Fibroblast of skin of back (primary cell): ENCODE measurements around the gene IGF2BP1.
"Not testable (repeated sequence)": the region's sequence is repeated elsewhere in the genome, so short reads cannot be mapped to it uniquely, and the experiment has no call there.

Experiments
- DNase-seq: peaks from one replicate; pipeline ENCODE4 v3.0.0-alpha.2; 2013

Gene IGF2BP1

DNA sequence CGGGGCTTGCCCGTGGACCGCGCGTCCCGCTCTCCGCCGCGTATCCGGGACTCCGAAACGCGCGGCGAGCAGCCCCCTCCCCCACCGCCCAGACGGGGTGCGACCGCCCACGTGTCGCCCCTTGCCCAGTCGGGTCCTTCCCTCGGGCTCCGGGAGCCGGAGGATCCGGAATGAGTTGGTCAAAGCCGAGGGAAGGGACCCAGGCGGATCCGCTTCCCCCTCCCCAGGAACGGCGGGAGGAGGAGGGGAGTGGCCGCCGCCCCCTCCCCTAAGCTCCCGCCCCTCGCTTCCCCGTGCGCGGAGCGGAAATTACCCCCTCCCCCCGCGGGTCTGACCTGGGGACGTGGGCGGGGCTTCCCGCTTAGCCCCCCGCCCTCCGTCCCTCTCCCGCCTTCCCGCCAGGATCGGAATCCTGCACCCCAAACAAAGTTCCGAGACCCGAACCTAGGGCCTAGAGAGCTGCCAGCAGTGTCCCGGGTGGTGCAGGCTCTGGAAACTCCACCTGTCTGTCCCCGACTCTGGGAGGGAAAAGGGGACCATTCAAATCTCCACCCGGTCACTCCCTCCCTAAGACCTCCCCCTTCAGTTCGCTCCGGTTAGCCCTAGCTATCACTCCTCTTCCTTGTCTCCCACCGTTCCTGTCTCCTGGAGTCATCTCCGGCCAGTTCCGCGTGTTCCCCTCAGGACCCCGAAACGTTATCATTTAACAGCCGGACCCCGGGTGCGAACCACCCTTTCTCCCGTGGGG is 1.0 kb upstream of the IGF2BP1 start:
- peak; percentile 67 for DNase-seq

DNA sequence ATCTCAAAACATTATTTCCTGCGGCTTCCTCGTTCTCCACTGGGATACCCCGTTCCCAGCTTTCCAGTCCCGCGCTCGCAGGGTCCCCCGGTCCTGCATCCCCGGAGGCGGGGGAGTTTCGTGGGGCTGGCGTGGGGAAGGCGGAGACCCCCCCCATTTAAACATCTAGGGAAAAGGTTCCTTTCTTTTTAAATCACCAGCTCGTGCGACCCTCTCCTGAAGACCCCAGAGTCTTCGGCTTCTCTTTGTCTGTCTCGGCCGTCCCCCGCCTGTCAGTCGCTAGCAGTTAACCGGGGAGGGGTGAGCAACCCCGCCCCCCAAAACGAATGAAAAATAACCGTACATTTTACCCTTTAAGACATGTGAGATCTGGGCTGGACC is 473 bp upstream of the IGF2BP1 start:
- no peak for DNase-seq

DNA sequence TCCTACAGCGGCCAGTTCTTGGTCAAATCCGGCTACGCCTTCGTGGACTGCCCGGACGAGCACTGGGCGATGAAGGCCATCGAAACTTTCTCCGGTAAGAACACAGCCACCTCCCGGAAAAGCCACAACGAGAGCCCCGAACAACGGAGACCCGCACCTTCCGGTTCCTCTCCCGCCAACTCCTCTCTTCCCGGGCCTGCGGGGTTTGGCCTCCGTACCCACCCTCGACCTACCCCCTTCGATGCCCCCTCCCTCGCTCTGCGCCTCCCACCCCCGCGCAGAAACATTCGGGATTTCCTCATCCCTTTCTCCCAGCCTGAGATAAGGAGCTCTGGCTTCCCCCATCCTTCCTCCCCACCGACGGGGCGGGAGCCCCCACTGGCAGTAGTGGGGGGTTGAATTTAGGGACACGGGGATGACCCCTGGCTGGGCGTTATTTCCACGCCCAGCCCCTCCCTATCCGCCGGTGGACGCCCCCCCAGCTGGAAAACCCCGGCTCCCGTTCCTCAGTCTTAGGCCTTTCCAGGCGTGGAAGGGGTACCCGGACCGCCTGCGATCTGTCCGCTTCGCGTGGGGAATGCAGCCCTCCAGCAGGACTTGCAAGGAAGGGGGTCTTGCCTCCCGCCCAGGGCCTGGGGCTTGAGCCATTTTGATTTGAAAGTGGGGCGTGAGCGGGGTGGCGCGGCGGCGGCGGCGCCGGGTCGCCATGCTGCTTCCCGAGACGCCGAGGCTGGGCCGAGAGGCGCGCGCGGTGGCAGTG is 822 bp downstream of the IGF2BP1 start:
- peak; percentile 51 for DNase-seq

DNA sequence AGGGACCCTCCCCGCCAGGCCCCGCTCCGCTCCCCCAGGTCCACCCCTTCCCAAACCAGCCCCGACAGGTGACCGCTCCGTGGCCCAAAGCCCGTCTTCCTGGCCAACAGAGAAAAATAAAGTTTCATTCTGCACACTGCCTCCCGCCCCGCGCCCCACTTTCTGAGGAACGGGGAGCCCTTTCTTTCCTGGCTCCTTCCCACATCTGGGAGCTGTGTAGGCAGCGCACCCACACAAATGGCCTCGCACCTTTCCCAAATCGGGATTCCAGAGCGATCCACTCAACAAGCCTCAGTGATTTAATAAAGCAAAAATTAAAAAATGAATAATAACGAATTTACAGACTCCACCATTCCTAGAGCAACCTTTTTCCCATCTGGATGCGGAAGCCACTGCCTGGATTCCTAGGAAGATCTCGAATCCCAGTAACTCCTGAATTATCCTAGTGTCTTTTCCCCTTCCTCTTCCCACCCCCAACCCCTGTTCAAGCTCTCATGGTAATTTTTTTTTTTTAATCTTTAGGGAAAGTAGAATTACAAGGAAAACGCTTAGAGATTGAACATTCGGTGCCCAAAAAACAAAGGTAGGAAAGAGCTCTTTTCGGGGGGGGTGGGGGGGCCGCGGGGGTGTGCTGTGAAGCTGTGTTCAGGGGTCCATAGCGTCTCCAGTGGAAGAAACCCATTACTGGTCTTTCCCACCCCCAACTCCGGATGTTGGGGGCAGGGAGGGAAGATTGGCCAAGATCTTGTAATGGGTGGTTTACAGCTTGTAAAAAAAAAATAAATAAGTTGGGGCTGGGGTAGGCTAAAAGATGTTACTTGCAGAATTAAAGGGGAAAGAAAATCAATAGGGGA is 1.6 kb downstream of the IGF2BP1 start:
- DNase-seq, result peak; percentile 67

DNA sequence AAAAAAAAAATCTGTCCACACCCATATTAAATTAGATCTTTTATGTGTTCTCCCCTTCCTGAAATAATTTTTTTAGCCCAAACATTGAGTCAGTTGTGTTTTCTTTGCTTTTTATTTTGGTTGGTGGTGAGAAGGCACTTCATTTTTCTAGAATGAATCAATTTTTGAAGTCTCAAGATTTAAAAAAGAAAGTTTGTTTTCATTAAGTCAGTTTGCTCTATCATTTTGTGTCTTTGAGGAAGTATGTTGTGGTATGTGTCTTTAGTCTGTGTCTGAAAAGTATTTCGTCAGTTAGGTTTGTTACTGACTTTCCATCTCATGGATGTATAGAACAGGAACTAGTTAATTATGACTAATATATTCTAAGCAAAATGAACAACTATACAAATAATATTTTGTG is 3.8 kb downstream of the IGF2BP1 start:
- DNase-seq, result peak; percentile 95

DNA sequence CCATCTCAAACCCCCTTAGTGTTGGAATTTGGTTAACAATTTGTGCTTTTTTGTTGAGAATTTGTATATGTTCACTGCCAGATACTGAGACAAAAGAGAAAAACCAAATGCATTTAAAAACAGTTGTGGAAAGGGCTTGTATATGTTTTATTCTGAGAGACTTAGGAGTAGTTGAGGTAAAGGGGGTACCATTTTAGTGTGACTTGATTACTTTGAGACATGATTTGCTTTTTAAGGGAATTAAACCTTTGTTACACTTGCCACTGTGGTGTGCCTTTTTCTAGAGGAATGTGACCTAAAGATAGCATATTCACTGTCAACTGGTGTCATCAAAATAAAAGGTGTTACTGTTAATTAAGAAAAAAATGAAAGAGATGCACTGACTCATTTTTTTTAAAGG is 4.5 kb downstream of the IGF2BP1 start:
- no peak for DNase-seq

DNA sequence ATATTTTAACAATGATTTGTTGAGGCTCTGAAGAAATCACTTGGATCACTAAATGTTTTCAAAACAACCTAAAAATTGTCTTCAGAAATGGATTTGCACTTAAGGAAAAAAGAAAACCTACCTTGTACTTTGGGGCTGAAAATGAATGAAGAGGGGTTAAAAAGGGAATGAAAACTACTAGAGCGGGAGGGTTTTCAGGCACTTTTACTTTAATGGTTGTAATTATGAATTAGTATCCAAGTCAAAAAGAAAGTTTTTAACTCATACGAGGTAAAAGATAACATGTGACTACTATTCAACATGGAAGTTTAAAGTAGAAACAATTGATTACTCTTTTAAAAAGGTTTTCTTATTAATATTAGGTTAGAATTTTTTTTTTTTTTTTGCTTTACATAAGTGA is 5.1 kb downstream of the IGF2BP1 start:
- no peak for DNase-seq

DNA sequence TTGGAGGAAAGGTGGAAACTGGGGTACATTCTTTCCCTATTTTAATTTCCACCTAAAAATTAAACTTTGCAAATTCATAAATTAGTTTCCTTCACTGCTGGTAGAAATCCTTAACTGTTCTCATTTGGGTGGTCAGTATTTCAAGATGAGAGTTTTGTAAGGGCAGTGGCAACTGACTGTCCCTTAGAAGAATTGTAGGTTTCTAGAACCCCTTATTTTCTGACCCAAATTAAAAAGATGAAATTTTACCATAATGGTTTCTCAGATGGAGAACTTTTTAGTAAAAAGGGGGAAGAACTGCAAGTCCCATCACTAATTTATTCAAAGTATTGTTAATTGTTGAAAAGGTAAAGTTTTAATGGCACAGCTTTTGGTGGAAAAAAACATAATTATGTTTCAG is 5.6 kb downstream of the IGF2BP1 start:
- DNase-seq, result no peak

DNA sequence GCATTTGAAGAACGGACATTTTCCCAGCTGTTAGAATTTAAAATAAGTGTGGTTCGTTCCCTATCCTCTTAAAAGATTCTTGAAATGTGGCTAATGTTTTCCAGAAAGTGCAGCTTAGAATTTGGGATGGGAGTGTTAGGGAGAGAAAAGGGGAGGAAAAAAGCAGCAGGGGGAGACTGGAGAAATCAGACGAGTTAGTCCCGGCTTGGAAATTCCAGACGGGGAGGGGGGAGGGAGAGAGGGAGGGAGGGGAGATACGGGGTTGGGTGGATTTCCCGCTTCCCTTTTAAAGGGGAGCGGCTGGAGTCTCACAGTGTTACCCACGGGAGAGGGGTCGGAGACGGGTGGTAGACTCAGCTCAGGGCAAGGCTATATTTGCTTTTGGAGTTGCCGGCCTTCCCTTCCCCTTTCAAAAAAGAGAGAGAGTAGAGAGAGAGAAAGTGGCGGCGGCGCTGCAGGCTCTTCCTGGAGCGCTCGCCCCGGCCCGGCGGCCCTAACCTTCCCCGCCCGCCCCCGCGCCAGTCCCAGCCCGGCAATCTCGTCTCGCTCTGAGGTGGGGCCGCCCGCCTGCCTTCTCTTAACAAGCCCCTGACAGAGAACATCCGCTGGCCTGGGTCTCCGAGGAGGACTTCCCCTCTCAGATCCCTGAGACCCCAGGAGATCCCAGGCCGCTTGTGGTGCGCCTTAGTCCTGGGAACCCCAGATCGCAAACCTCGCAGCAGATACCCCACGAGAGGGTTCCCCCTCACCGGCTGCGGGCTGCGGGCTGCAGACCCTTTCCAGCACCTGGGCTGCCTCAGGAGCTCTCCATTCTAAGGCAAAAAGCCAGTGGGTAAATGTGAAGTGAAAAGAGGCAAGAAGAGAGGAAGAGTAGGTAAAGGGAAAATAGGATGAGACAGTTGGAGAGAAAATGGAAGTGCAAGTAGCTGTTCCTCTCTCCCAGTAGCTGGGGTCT is 6.6 kb downstream of the IGF2BP1 start:
- DNase-seq, result peak; percentile 70

DNA sequence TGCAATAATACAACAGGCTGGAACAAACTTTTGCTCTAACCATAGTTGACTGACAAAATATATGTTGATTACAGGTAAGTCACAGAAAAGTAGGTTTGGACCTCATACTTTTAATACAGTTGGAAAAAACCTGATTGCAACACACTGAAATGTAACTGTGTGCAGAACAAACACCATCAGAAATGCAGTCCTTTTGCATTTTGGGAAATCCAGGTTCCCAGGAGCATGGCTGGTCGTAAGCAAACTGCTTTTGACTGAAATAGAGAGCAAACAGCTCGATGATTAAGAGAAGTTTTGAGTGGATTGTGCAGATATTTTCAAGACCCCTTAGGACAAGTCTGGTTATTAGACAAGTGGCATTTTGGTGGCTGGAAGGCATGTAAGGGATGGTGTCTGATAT is 8.0 kb downstream of the IGF2BP1 start:
- no peak for DNase-seq

DNA sequence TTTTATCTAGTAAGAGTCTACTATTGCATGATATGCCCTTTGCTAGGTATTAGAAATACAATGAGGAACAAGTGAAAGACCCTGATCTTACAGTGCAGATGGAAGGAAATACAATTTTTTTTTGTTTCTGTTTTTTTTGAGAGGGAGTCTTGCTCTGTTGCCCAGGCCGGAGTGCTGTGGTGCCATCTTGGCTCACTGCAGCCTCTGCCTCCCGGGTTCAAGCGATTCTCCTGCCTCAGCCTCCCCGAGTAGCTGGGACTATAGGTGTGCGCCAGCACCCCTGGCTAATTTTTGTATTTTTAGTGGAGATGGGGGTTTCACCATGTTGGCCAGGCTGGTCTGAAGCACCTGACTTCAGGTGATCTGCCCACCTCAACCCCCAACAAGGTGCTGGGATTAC is 11.7 kb downstream of the IGF2BP1 start:
- DNase-seq, result not testable (repeated sequence)

DNA sequence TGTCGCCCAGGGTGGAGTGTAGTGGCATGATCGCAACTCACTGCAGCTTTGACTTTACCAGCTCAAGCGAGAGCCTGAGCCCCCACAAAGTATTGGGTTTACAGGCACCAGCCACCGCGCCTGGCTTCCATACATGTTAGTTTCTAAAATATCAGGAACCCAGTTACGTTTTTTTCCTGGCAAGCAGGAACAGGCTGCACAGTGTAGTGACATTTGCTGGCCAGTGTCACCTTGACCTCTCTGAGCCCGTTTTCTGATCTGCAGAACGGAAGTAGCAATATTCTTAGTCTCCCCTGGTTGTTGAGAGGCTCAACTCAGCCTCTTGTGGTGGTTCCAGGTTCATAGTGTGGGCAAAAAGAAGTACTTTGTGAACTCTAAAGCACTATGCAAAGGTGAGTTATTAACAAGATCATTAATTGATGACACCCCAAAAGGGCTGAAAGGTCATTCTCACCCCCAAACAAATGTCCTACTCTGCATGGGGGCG is 15.6 kb downstream of the IGF2BP1 start:
- no peak for DNase-seq

DNA sequence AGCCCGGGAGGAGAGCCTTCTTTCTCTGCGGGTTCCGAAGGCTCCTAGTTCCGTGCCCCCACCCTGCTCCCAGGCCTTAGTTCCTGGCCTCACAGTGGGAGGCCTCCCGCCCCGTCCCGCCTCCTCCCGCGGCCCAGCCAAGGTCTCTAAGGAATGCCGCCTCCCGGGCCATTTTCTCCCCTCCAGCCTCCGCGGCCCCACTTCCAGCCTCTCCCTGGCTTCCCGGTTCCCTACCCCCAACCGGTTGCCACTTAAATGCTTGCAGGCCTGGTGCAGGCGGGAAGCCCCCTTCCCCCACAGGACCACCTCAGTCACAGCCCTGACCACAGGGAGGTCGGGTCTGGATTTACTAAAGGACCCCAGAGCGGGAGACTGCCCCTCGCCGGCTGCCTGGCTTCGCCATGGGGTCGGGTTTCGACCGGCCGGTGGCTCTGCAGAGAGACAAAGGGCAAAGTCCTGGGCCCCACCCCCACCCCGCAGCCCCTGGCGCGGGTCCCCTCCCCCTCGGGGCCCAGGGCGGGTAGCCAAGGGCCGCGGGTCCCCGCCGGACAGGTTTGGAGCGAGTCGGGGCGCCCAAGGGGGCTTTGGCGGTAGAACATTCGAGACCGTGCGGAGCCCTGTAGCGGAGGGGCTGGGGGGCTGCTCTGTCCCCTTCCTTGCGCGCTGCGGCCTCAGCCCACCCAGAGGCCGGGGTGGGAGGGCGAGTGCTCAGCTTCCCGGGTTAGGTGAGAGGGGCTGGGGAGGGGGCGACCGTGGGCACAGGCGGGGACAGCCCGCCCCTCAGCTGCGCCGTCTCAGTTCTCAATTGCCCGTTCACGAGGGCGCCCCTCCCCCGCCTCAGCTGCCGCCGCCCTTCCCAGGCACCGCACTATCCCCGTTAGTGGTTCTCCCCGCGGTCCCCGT is 16.4 kb downstream of the IGF2BP1 start:
- peak; percentile 74 for DNase-seq

DNA sequence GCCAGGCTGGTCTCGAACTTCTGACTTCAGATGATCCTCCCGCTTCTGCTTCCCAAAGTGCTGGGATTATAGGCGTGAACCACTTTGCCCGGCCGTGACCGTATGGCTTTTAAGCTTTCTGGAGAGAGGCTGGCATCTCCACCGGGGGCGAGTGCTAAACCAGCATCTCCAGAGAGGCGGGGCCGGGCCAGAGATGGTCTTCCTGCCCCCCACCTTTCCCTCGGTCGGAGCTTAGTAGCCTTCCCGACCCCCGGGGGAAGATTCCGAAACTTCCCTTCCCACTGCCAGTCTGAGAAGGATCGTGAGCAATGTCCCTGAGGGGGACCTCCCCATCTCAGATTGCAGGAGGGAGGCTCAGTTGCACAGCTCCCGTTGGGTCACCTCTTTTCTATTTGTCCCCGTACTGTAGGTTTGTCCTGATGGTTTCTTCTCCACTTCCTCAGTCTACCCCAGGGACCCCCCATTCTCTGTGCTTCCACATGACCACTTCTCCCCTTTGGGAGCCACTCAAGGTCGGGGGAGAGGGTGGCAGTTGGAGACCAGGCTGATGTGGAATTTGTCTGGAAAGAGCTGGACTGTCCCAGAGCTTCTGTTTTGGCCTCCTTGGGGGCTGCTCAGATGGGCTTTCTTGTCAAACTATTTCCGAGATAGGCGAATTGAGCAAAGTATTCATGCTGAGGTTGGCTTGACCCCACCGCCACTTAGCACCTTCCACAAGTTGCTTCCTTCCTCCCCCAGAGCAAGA is 18.2 kb downstream of the IGF2BP1 start:
- DNase-seq, result no peak

DNA sequence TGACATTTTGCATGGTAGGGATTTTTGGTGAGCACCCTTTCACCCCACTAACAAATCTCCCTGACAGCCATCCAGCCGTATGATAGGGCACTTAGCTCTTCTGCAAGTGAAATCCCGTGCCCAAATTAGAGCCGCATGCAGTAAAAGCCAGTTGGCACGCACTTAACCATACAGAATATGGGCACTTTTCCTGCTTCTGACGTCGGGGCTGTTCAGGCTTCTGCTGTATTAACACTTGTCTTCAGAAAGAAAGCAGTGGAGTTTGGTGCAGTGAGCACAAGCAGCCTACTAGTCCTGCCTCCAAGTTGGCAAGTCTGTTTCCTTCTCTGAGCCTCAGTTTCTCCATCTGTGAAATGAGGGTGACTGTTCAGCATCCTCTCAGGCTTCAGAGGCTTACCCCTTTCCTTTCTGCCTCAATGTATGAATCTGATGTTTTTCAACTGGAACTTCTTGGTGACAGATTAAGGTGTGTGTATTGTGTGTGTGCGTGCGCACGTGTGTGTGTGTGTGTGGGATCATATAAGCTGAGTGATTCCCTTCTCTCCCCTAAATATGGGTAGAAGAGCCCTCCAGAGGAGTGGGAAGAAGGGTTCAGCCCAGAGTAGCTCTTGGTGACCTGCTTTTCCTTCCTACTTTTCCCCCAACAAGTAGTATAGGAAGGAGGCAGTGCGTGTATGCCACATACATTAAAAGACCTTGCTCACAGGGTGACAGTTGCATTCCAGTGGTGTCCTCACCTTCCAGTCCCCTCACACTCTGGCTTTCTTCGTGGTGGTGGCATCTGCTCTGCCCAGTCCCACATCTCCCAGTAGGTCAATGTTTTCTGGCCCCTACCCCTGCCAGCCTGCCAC is 19.0 kb downstream of the IGF2BP1 start:
- no peak for DNase-seq

DNA sequence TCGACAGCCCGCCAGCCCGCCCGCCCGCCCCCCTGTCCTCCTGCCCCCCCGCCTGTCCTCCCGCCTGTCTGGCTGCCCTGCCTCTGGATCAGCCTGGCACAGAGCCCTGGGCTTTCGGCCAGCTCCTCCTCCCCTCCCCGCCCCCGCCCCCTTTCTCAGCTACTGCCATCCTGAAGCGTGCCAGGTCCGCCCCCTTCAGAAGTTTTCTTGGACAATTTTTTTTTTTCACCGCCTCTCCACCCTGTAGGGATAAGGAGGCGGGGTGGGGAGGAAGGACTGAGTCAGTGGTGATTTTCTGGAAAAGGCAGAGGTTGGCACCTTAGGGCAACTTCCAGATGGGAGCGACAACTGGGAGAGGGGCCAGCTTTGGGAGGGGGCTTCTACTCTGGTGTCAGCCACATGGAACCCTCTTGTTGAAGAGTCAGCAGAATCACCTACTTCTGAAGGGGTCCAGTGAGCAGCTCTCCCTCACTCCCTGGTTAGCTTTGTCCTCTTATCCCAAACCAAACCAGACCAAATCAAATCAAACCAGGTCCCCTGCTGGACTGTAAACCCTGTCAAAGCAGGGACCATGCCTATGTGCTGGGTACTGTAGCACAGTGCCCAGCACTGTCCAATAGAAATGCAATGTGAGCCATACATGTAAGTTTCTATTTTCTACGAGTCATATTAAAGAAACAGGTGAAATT is 19.7 kb downstream of the IGF2BP1 start:
- DNase-seq, result peak; percentile 93

DNA sequence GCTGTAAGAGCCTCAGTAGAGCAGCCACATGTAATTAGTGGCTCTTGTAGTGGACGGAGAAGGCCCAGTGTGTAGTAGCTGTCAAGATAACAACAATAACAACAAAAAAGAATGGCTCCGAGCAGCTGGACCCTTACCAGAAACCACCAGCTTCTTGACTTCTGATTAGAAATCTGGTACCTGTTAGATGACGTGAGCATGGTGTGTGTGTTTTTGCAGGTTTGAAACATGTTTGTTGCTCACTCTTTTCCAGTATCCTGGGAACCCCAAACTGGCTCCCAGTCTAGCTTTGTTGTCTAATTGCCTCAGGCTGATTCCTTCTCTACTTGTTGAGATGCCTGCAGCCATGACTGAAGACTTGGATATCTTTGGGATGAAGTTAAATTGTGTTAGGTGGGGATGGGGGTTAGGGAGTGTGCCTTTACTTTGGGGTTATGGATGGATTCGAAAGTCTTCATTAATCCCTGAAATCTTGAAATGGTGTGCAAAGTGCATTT is 21.0 kb downstream of the IGF2BP1 start:
- no peak for DNase-seq

DNA sequence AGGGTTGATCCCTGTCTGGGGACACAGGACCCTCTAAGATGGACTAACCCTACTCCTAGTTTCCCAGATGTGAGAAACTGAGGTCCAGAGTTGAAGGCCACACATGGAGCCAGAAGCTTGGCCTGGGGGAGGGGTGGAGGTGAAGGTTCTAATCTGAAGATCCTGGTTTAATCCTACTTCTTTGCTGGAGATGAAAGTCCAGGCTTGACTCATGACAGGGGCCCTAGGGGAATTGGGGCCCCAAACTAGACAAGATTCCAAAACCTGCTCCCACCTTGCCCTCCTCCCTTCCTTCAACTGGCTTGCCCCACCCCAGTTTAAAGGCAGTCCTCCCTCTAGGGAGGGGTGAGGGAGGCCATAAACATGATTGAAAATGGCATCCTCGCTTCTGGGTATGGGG is 21.6 kb downstream of the IGF2BP1 start:
- no peak for DNase-seq
